K562 (cell line): ENCODE data around the gene CDCP1. TPM values are rescaled to one million over a fixed set of nuclear protein-coding genes. Genes with fewer than 3 reads are reported as not detected.

Experiments used
- ATAC-seq: fragments of 200-7000 bp; cut with Tn5 transposase; 3 replicates; pipeline ENCODE4 v1.9.1; 2020; ENCODE audit warnings: moderate library complexity
- BruUV-seq: library from RNA; stranded (reverse); fragments of 400-500 nt; replicated peaks from 2 replicates; lab custom pipeline; 2021; lab: Mats Ljungman, UMichigan
- CTCF ChIA-PET: fragments of 300-600 bp; formaldehyde crosslinking; extraction: SDS; loops from one replicate; lab custom pipeline; 2021; ENCODE audit warnings: low intra/inter-chr PET ratio; lab: Yijun Ruan, JAX
- POLR2A ChIA-PET: fragments of 300-600, 350-650 bp; sonication (Branson Sonifier 250); formaldehyde crosslinking; extraction: SDS; loops from one replicate; lab custom pipeline; 2021; ENCODE audit warnings: antibody characterized with exemption, inconsistent platforms; lab: Yijun Ruan, JAX
- DNase-seq, 4 experiments: peaks; one replicate each; pipeline versions ENCODE4 v3.0.0 to v3.0.0-alpha.2; 2011 to 2018; ENCODE audit warnings: low spot score in 3 of 4, mixed read lengths in 3 of 4; ENCODE audit errors: extremely low read depth in 1 of 4
- FAIRE-seq: peaks from 2 replicates; lab custom pipeline; 2011; peaks lifted over from hg19 to GRCh38; lab: Jason Lieb, UNC
- H2AFZ ChIP-seq: 2 replicates; pipeline ENCODE4 v1.6.0; 2011; ENCODE audit warnings: low read depth, low read length, control low read depth, inconsistent platforms
- H3K27ac ChIP-seq: fragments of 200-600 bp; 3 replicates; pipeline ENCODE4 v1.8.0; 2011; ENCODE audit warnings: low read depth, mild to moderate bottlenecking, control low read depth, inconsistent platforms, low read length, moderate library complexity, mixed read lengths; ENCODE audit errors: extremely low read depth
- H3K27me3 ChIP-seq, 2 experiments: fragments of 300-600 bp in 1 of 2; 2 replicates in 1 of 2; 3 replicates in 1 of 2; pipeline versions ENCODE4 v1.6.0 to v1.8.0; 2011; ENCODE audit warnings: inconsistent platforms in 2 of 2, low read length in 2 of 2, mild to moderate bottlenecking in 1 of 2, mixed read lengths in 1 of 2, moderate library complexity in 1 of 2; ENCODE audit not compliant: control insufficient read depth in 2 of 2, insufficient read depth in 2 of 2
- H3K36me3 ChIP-seq: fragments of 300-600 bp; 3 replicates; pipeline ENCODE4 v1.8.0; 2011; ENCODE audit warnings: mild to moderate bottlenecking, low read length, inconsistent platforms; ENCODE audit not compliant: control insufficient read depth, insufficient read depth
- H3K4me1 ChIP-seq, 2 experiments: fragments of 200-600 bp in 1 of 2; replicated peaks in 1 of 2; 2 replicates in 1 of 2; 3 replicates in 1 of 2; pipeline versions ENCODE4 v1.5.1 to v1.8.0; 2011; ENCODE audit warnings: inconsistent platforms in 2 of 2, low read length in 2 of 2, mild to moderate bottlenecking in 1 of 2, mixed read lengths in 1 of 2, moderate library complexity in 1 of 2; ENCODE audit not compliant: control insufficient read depth in 2 of 2, insufficient read depth in 2 of 2
- H3K4me2 ChIP-seq: 2 replicates; pipeline ENCODE4 v1.6.1; 2011; ENCODE audit warnings: low read length, control low read depth, inconsistent platforms, mixed read lengths; ENCODE audit not compliant: insufficient read depth
- H3K4me3 ChIP-seq: fragments of 200-600 bp; sonication (generic), shearing (Covaris generic); 2 replicates; pipeline ENCODE4 v1.5.1; 2016; ENCODE audit warnings: control low read depth, inconsistent platforms
- H3K79me2 ChIP-seq: fragments of 200-600 bp; 3 replicates; pipeline ENCODE4 v1.8.0; 2011; ENCODE audit warnings: low read length, inconsistent platforms; ENCODE audit not compliant: control insufficient read depth, insufficient read depth
- H3K9ac ChIP-seq, 2 experiments: 2 replicates each; pipeline versions ENCODE4 v1.6.0 to v1.6.1; 2011; ENCODE audit warnings: low read depth in 2 of 2, low read length in 2 of 2, control low read depth in 1 of 2, inconsistent platforms in 1 of 2, mild to moderate bottlenecking in 1 of 2, mixed read lengths in 1 of 2; ENCODE audit not compliant: insufficient read depth in 1 of 2
- H3K9me1 ChIP-seq: one replicate; pipeline ENCODE4 v1.6.0; 2011; ENCODE audit warnings: inconsistent platforms, mild to moderate bottlenecking, low read length, moderate library complexity; ENCODE audit not compliant: control insufficient read depth, insufficient read depth
- H3K9me3 ChIP-seq: replicated peaks from 2 replicates; pipeline ENCODE4 v1.5.1; 2011; ENCODE audit warnings: low read depth, low read length, inconsistent platforms; ENCODE audit not compliant: control insufficient read depth, insufficient read depth
- H4K20me1 ChIP-seq: replicated peaks from 2 replicates; pipeline ENCODE4 v1.6.1; 2011; ENCODE audit warnings: low read length, inconsistent platforms, mixed read lengths; ENCODE audit not compliant: control insufficient read depth, insufficient read depth
- CHCHD3 ChIP-seq: fragments of 250-450 bp; sonication (Bioruptor Pico); IDR thresholded peaks from 2 replicates; pipeline ENCODE4 v2.1.2; 2022; ENCODE audit warnings: mild to moderate bottlenecking
- GATA2 ChIP-seq: sonication (generic); formaldehyde crosslinking; IDR thresholded peaks from 2 replicates; pipeline ENCODE4 v1.4.0; 2020; ENCODE audit warnings: mild to moderate bottlenecking, missing genetic modification reagents
- HOMEZ ChIP-seq: fragments of 250-450 bp; sonication (Bioruptor Pico); IDR thresholded peaks from 2 replicates; pipeline ENCODE4 v1.4.0; 2020; ENCODE audit warnings: mild to moderate bottlenecking, moderate library complexity
- LCOR ChIP-seq: sonication (generic); formaldehyde crosslinking; IDR thresholded peaks from 2 replicates; pipeline ENCODE4 v1.8.0; 2022; ENCODE audit warnings: mild to moderate bottlenecking, missing genetic modification reagents
- NR2C2 ChIP-seq, 2 experiments: fragments of 200-800 bp in 1 of 2; sonication (Bioruptor generic) in 1 of 2; sonication (generic) in 1 of 2; formaldehyde crosslinking in 1 of 2; IDR thresholded peaks; 2 replicates each; pipeline versions ENCODE4 v1.6.1 to v1.8.0; 2016 to 2022; ENCODE audit warnings: mild to moderate bottlenecking in 1 of 2, missing compliant biosample characterization in 1 of 2, missing genetic modification characterization in 1 of 2, missing genetic modification reagents in 1 of 2
- PHB ChIP-seq: fragments of 250-450 bp; sonication (Bioruptor Pico); IDR thresholded peaks from 2 replicates; pipeline ENCODE4 v1.5.0; 2021
- PHF21A ChIP-seq: fragments of 450-650 bp; IDR thresholded peaks from 2 replicates; pipeline ENCODE4 v1.6.1; 2017; ENCODE audit warnings: low read depth, borderline replicate concordance
- RFX7 ChIP-seq: fragments of 250-450 bp; sonication (Bioruptor Pico); IDR thresholded peaks from 2 replicates; pipeline ENCODE4 v1.5.1; 2021; ENCODE audit warnings: mild to moderate bottlenecking
- SOX6 ChIP-seq: fragments of 450-650 bp; IDR thresholded peaks from 2 replicates; pipeline ENCODE4 v1.6.1; 2014; ENCODE audit warnings: mild to moderate bottlenecking
- USF2 ChIP-seq: sonication (generic); formaldehyde crosslinking; IDR thresholded peaks from 2 replicates; pipeline ENCODE4 v1.5.0; 2020; ENCODE audit warnings: missing genetic modification reagents
- ZBTB17 ChIP-seq: fragments of 450-650 bp; formaldehyde crosslinking; IDR thresholded peaks from 2 replicates; pipeline ENCODE4 v1.4.0; 2020; ENCODE audit warnings: mild to moderate bottlenecking
- ZNF316 ChIP-seq: fragments of 450-650 bp; IDR thresholded peaks from 2 replicates; pipeline ENCODE4 v1.6.1; 2016
- ZNF561 ChIP-seq: fragments of 450-650 bp; formaldehyde crosslinking; conservative IDR thresholded peaks from 2 replicates; pipeline ENCODE4 v1.4.0; 2020; ENCODE audit warnings: mild to moderate bottlenecking, moderate library complexity
- WGBS: fragments of 100-300 bp; shearing (Covaris generic); methylation state at CpG from one replicate; pipeline ENCODE4 v1.1.6; 2016; ENCODE audit warnings: low coverage, mixed read lengths; ENCODE audit not compliant: insufficient coverage; ENCODE audit errors: missing lambda C conversion rate; 5-methylcytosine and 5-hydroxymethylcytosine counted together
- in situ Hi-C: fragments of 300-500 bp; cut with MboI; formaldehyde crosslinking; loops from 4 replicates; pipeline ENCODE4 v1.15.0; 2018; ENCODE audit warnings: inconsistent platforms, mixed read lengths
- intact Hi-C: fragments of 100-400 bp; cut with micrococcal nuclease; formaldehyde crosslinking; loops from 2 replicates; pipeline ENCODE4 v1.14.2; 2022
- polyA plus RNA-seq, 8 experiments: library from polyadenylated mRNA; depleted of rRNA in 4 of 8; stranded (reverse) in 5 of 8; unstranded in 3 of 8; fragments of >200 nt; fragmentation: Nextera tagmentation in 2 of 8; fragmentation: Illumina TruSeq in 1 of 8; extraction: Ambion mirVana in 2 of 8; extraction: Trizol in 1 of 8; gene quantifications; 2 replicates each; pipeline versions ENCODE4 v1.2.1 to v1.2.3, GENCODE V29; 2011 to 2014; ENCODE audit warnings: inconsistent platforms in 1 of 8, missing spikeins in 1 of 8
- total RNA-seq, 7 experiments: library from RNA; depleted of rRNA in 6 of 7; stranded (reverse); fragments of >200 nt in 6 of 7; fragmentation: Illumina TruSeq in 2 of 7; extraction: Trizol in 2 of 7; gene quantifications; 2 replicates each; pipeline versions ENCODE4 v1.2.1 to v1.2.3, GENCODE V29; 2011 to 2021; ENCODE audit warnings: low replicate concordance in 1 of 7
- TF ChIP-seq, protein P1 (sequence below), 2 experiments: fragments of 450-650 bp; IDR thresholded peaks; 2 replicates each; pipeline ENCODE4 v1.6.1; 2016; ENCODE audit warnings: mild to moderate bottlenecking in 2 of 2, borderline replicate concordance in 1 of 2, low read depth in 1 of 2, moderate library complexity in 1 of 2

The CDCP1 gene
- total and polyA plus RNA-seq, 9 of the 15 experiments (the other 6 are each of a cell fraction or from before 2014, with no cell fraction given) = 3.9 to 16.4 (median 5.2) TPM

DNA sequence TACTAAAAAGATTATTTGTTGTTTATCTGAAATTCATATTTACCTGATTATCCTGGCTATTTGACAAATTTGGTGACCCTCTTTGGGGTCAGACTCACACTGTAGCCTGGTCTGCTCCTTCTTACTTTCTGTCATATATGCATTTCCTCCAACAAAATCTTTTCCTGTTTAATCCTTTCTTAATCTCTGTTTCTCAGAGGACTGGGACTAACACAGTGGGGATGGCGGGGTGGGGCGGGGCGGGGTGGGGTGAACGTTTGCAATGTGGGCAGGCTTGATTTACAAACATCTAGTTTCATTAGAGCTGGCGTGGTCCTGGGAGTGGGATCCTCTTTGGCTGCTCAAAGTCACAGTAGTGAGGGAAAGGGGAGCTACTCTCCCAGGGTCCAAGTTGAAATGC, 35.3 kb upstream of the CDCP1 start:
- Histone ChIP-seq H3K27me3 (no peaks in the 10 kb centered on the region), H3K9me3 (no peaks in the 10 kb centered on the region), H3K36me3 (no peaks in the 10 kb centered on the region), H4K20me1 (no peaks in the 10 kb centered on the region), H3K79me2 (no peaks in the 10 kb centered on the region), H3K9me1 (no peaks in the 10 kb centered on the region), H3K4me2 (no peak overlapping the region), H2AFZ (peak overlapping the region; percentile 2; the same call in 1 of the 2 replicates), H3K27ac (no peak overlapping the region), H3K9ac (no peak overlapping the region), H3K4me3 (no peak overlapping the region), H3K4me1 (peaks cover 21 to 39% of the 10 kb centered on the region in 2 experiments)
- BruUV-seq = no TSS peak
- in situ Hi-C loops = no loop called here
- DNase-seq = no peak
- no peak for ATAC-seq
- ChIA-PET CTCF (no interaction called here), POLR2A (interaction anchor here (0.8 to 1.0 kb wide), 2 partner anchors 9 to 48 kb away, joined by 3 read pairs; no protein-coding TSS in a partner anchor)
- peak; percentile 35 for FAIRE-seq
- 32% methylated on average over 5 of the region's 5 CpGs for WGBS
- intact Hi-C loops = no loop called here
- TF ChIP-seq NR2C2 (CRISPR knock-in tag; IDR thresholded peaks at IDR 0.05) = no peak
- TF ChIP-seq NR2C2 (tag; IDR thresholded peaks at IDR 0.05) = no peak
- TF ChIP-seq USF2 (CRISPR knock-in tag) = no peak
- TF ChIP-seq HOMEZ (CRISPR knock-in tag) = no peak
- no peak for TF ChIP-seq CHCHD3 (CRISPR knock-in tag)
- TF ChIP-seq, protein P1, sequence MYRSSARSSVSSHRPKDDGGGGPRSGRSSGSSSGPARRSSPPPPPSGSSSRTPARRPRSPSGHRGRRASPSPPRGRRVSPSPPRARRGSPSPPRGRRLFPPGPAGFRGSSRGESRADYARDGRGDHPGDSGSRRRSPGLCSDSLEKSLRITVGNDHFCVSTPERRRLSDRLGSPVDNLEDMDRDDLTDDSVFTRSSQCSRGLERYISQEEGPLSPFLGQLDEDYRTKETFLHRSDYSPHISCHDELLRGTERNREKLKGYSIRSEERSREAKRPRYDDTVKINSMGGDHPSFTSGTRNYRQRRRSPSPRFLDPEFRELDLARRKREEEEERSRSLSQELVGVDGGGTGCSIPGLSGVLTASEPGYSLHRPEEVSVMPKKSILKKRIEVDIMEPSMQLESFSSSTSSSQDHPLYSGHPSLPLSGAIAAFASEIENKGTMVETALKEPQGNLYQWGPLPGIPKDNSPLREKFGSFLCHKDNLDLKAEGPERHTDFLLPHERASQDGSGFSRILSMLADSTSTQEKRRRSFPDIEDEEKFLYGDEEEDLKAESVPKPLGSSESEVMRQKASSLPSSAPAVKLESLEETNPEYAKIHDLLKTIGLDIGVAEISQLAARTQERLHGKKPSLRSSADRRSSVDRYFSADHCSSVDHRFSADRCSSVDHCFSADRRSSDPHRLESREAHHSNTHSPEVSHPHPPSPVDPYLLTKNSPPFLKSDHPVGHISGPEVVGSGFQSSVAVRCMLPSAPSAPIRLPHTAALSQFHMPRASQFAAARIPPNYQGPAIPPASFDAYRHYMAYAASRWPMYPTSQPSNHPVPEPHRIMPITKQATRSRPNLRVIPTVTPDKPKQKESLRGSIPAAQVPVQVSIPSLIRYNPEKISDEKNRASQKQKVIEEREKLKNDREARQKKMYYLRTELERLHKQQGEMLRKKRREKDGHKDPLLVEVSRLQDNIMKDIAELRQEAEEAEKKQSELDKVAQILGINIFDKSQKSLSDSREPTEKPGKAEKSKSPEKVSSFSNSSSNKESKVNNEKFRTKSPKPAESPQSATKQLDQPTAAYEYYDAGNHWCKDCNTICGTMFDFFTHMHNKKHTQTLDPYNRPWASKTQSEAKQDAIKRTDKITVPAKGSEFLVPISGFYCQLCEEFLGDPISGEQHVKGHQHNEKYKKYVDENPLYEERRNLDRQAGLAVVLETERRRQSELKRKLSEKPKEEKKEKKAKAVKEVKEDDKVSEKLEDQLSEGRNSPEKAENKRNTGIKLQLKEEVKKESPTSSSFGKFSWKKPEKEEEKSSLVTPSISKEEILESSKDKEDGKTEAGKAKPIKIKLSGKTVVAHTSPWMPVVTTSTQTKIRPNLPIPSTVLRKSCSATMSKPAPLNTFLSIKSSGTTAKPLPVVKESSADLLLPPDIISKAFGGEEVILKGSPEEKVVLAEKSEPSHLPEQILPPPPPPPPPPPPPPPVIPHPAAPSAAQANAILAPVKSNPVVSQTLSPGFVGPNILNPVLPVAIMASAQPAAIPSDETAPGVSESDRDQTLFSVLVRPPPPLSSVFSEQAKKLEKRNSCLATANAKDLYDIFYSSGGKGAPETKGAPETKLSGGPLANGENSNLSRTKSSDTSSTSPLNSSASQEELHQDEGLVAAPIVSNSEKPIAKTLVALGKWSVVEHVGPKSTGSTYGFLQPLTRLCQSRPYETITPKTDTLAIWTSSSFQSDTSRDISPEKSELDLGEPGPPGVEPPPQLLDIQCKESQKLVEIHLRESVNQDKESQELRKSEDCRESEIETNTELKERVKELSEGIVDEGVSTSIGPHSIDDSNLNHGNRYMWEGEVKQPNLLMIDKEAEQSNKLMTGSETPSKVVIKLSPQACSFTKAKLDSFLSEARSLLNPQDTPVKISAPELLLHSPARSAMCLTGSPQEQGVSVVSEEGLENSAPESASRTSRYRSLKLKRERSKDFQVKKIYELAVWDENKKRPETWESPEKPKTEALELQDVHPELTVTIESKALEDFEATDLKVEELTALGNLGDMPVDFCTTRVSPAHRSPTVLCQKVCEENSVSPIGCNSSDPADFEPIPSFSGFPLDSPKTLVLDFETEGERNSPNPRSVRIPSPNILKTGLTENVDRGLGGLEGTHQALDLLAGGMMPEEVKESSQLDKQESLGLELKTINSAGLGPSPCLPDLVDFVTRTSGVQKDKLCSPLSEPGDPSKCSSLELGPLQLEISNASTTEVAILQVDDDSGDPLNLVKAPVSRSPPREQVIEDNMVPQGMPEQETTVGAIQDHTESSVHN (IDR thresholded peaks at IDR 0.05; ENCODE audit: borderline replicate concordance in 1 of 2, low read depth in 1 of 2) = no peak
- TF ChIP-seq PHF21A = no peak
- no peak for TF ChIP-seq GATA2 (CRISPR knock-in tag)
- no peak for TF ChIP-seq ZBTB17 (CRISPR knock-in tag)
- no peak for TF ChIP-seq RFX7 (CRISPR knock-in tag)
- no peak for TF ChIP-seq ZNF561
- TF ChIP-seq PHB = no peak
- no peak for TF ChIP-seq SOX6
- no peak for TF ChIP-seq ZNF316
- TF ChIP-seq LCOR (CRISPR knock-in tag) = no peak
